Activated B cell treated with CpG ODN at 0.5 μM for 24 hours (primary cell): ENCODE measurements around the gene PDCD7. TPM values are rescaled to one million over a fixed set of nuclear protein-coding genes. Genes with fewer than 3 reads are reported as not detected.

Experiments used
- ATAC-seq: fragments of 200-7000 bp; cut with Tn5 transposase; one replicate; pipeline ENCODE4 v1.10.0; 2021; ENCODE audit warnings: low read depth, mild to moderate bottlenecking, moderate library complexity
- CTCF ChIA-PET: fragments of 350-600 bp; sonication (Branson Sonifier 250); formaldehyde crosslinking; loops from one replicate; lab custom pipeline; 2021; ENCODE audit warnings: antibody characterized with exemption; lab: Charles Lee
- POLR2A ChIA-PET: fragments of 350-600 bp; sonication (Branson Sonifier 250); formaldehyde crosslinking; loops from one replicate; lab custom pipeline; 2021; ENCODE audit warnings: antibody characterized with exemption; lab: Charles Lee
- DNase-seq: peaks from one replicate; pipeline ENCODE4 v3.0.0; 2022
- H3K27ac Mint-ChIP-seq: one replicate; pipeline ENCODE4 v1.8.0; 2020; ENCODE audit warnings: mixed read lengths
- H3K27me3 Mint-ChIP-seq: one replicate; pipeline ENCODE4 v1.8.0; 2021; ENCODE audit warnings: mixed read lengths
- H3K36me3 Mint-ChIP-seq: one replicate; pipeline ENCODE4 v1.8.0; 2021; ENCODE audit warnings: low read depth, mixed read lengths
- H3K4me1 Mint-ChIP-seq: one replicate; pipeline ENCODE4 v1.8.0; 2021; ENCODE audit warnings: mixed read lengths
- H3K4me3 Mint-ChIP-seq: one replicate; pipeline ENCODE4 v1.8.0; 2020; ENCODE audit warnings: mild to moderate bottlenecking, mixed read lengths
- H3K9me3 Mint-ChIP-seq: one replicate; pipeline ENCODE4 v1.8.0; 2020; ENCODE audit warnings: mixed read lengths
- CTCF ChIP-seq: fragments of 200-600 bp; IDR thresholded peaks from one replicate; pipeline ENCODE4 v1.8.0; 2022; ENCODE audit warnings: antibody characterized with exemption, mild to moderate bottlenecking
- intact Hi-C: fragments of 100-400 bp; cut with micrococcal nuclease; formaldehyde crosslinking; loops from one replicate; pipeline ENCODE4 v1.15.1; 2024
- total RNA-seq: library from RNA; stranded (reverse); gene quantifications from 2 replicates; pipeline ENCODE4 v1.2.3, GENCODE V29; 2022

Gene PDCD7
- total RNA-seq, 1 donor from 2014 or later, result 30.7 TPM

- POLR2A ChIA-PET, result no interaction called here
- Mint-ChIP-seq H3K4me1 (peaks cover 14% of the 10 kb centered on the region), H3K27me3 (no peaks in the 10 kb centered on the region), H3K9me3 (no peaks in the 10 kb centered on the region), H3K4me3 (no peak overlapping the region), H3K27ac (no peak overlapping the region), H3K36me3 (peaks cover 68% of the 10 kb centered on the region)
- TF ChIP-seq CTCF, result no peak
- ATAC-seq (no peak), DNase-seq (no peak)
- CTCF ChIA-PET, result no interaction called here
- intact Hi-C loops, result loop anchor here (2.0 kb wide), 1 partner anchor 13 kb away; no protein-coding TSS in a partner anchor
Observed at GRCh38 chr15:65176056-65176455, 42.4 kb upstream of the PDCD7 start.

- no peaks in the 10 kb centered on the region for H3K9me3 Mint-ChIP-seq
- H3K27ac Mint-ChIP-seq, result no peak overlapping the region
- intact Hi-C loops, result no loop called here
- peaks cover 14% of the 10 kb centered on the region for H3K4me1 Mint-ChIP-seq
- H3K27me3 Mint-ChIP-seq, result no peaks in the 10 kb centered on the region
- no peak for TF ChIP-seq CTCF
- ChIA-PET POLR2A (no interaction called here), CTCF (no interaction called here)
- ATAC-seq (no peak), DNase-seq (no peak)
- H3K36me3 Mint-ChIP-seq, result peaks cover 67% of the 10 kb centered on the region
- no peak overlapping the region for H3K4me3 Mint-ChIP-seq
Observed at GRCh38 chr15:65175511-65175910, 41.9 kb upstream of the PDCD7 start.

GRCh38 chr15:65174509-65174908 is 40.9 kb upstream of the PDCD7 start:
- no peak overlapping the region for H3K27ac Mint-ChIP-seq
- no peak overlapping the region for H3K4me3 Mint-ChIP-seq
- H3K4me1 Mint-ChIP-seq, result peaks cover 14% of the 10 kb centered on the region
- ATAC-seq (no peak), DNase-seq (no peak)
- no peak for TF ChIP-seq CTCF
- ChIA-PET CTCF (no interaction called here), POLR2A (no interaction called here)
- intact Hi-C loops, result no loop called here
- H3K27me3 Mint-ChIP-seq, result no peaks in the 10 kb centered on the region
- H3K9me3 Mint-ChIP-seq, result no peaks in the 10 kb centered on the region
- peaks cover 68% of the 10 kb centered on the region for H3K36me3 Mint-ChIP-seq

GRCh38 chr15:65172531-65172930 is 38.9 kb upstream of the PDCD7 start:
- no peak for TF ChIP-seq CTCF
- Mint-ChIP-seq H3K4me3 (peak overlapping the region; percentile 1), H3K9me3 (no peaks in the 10 kb centered on the region), H3K27ac (no peak overlapping the region), H3K4me1 (peaks cover 14% of the 10 kb centered on the region), H3K36me3 (peaks cover 61% of the 10 kb centered on the region), H3K27me3 (no peaks in the 10 kb centered on the region)
- intact Hi-C loops, result no loop called here
- POLR2A ChIA-PET, result interaction anchor here (0.7 kb wide), 2 partner anchors 13 to 133 kb away, joined by 3 to 6 read pairs; no protein-coding TSS in a partner anchor
- no peak for DNase-seq
- ATAC-seq, result no peak
- CTCF ChIA-PET, result no interaction called here

- ChIA-PET POLR2A (no interaction called here), CTCF (no interaction called here)
- ATAC-seq (no peak), DNase-seq (no peak)
- Mint-ChIP-seq H3K27me3 (no peaks in the 10 kb centered on the region), H3K4me3 (no peak overlapping the region), H3K27ac (no peak overlapping the region), H3K9me3 (no peaks in the 10 kb centered on the region), H3K36me3 (peaks cover 60% of the 10 kb centered on the region), H3K4me1 (peaks cover 14% of the 10 kb centered on the region)
- TF ChIP-seq CTCF, result no peak
- intact Hi-C loops, result no loop called here
Observed at GRCh38 chr15:65171428-65171827, 37.8 kb upstream of the PDCD7 start.
